ENCODE measurements around the gene FAM171A1.
"Not testable (repeated sequence)": the region's sequence is repeated elsewhere in the genome, so short reads cannot be mapped to it uniquely, and the experiment has no call there.

GRCh38 chr10:15333181-15333580 is 37.9 kb downstream of the FAM171A1 start:
- TF ChIP-seq CTCF (conservative IDR thresholded peaks at IDR 0.05); ZFX (IDR thresholded peaks at IDR 0.05): not testable (repeated sequence)

Measured in C4-2B (cell line).